H1 (cell line): ENCODE measurements around the gene TAX1BP1. TPM values are rescaled to one million over a fixed set of nuclear protein-coding genes. Genes with fewer than 3 reads are reported as not detected.

Experiments used
- CTCF ChIA-PET: fragments of 300-600 bp; sonication (Branson Sonifier 250); formaldehyde crosslinking; loops from one replicate; lab custom pipeline; 2021; ENCODE audit not compliant: partially characterized antibody; lab: Charles Lee
- POLR2A ChIA-PET: fragments of 300-600 bp; sonication (Branson Sonifier 250); formaldehyde crosslinking; loops from one replicate; lab custom pipeline; 2021; ENCODE audit warnings: inconsistent platforms; ENCODE audit not compliant: partially characterized antibody; lab: Charles Lee
- DNase-seq, 2 experiments: peaks; one replicate each; pipeline versions ENCODE4 v3.0.0 to v3.0.0-alpha.2; 2010 to 2022; ENCODE audit warnings: low spot score in 2 of 2, low read depth in 1 of 2, mixed read lengths in 1 of 2
- FAIRE-seq: peaks from 2 replicates; lab custom pipeline; 2011; peaks lifted over from hg19 to GRCh38; lab: Jason Lieb, UNC
- H2AFZ ChIP-seq: 2 replicates; pipeline ENCODE4 v1.8.1; 2012; ENCODE audit warnings: low read length, inconsistent platforms
- H2AK5ac ChIP-seq: 2 replicates; pipeline ENCODE4 v1.6.1; 2013; ENCODE audit warnings: low read depth, low read length
- H2BK120ac ChIP-seq: replicated peaks from 2 replicates; pipeline ENCODE3; 2013; ENCODE audit warnings: low read depth, low read length, inconsistent platforms
- H2BK12ac ChIP-seq: 2 replicates; pipeline ENCODE4 v1.6.1; 2013; ENCODE audit warnings: low read depth, low read length
- H2BK15ac ChIP-seq: 2 replicates; pipeline ENCODE4 v1.6.1; 2013; ENCODE audit warnings: low read length
- H2BK20ac ChIP-seq: 2 replicates; pipeline ENCODE4 v1.6.1; 2013; ENCODE audit warnings: low read length
- H2BK5ac ChIP-seq: 2 replicates; pipeline ENCODE4 v1.6.1; 2013; ENCODE audit warnings: low read depth, low read length
- H3K14ac ChIP-seq: 2 replicates; pipeline ENCODE4 v1.6.1; 2013; ENCODE audit warnings: inconsistent platforms; ENCODE audit not compliant: insufficient read length
- H3K18ac ChIP-seq: 2 replicates; pipeline ENCODE4 v1.6.1; 2013; ENCODE audit warnings: low read length; ENCODE audit errors: extremely low read depth
- H3K23ac ChIP-seq: 2 replicates; pipeline ENCODE4 v1.6.1; 2013; ENCODE audit warnings: inconsistent platforms; ENCODE audit not compliant: insufficient read length
- H3K23me2 ChIP-seq: 2 replicates; pipeline ENCODE4 v1.6.1; 2013; ENCODE audit warnings: low read depth, low read length
- H3K27ac ChIP-seq: 2 replicates; pipeline ENCODE4 v1.6.1; 2011; ENCODE audit warnings: low read depth, low read length, inconsistent platforms
- H3K27me3 ChIP-seq, 4 experiments: replicated peaks in 1 of 4; 1 replicate in 1 of 4; 2 replicates in 3 of 4; pipeline versions ENCODE4 v1.6.1 to v1.8.1; 2011 to 2013; ENCODE audit warnings: low read length in 3 of 4, mild to moderate bottlenecking in 3 of 4, inconsistent platforms in 2 of 4, mixed read lengths in 2 of 4, moderate library complexity in 1 of 4; ENCODE audit not compliant: control insufficient read depth in 3 of 4, insufficient read depth in 3 of 4; ENCODE audit errors: extremely low read depth in 1 of 4
- H3K36me3 ChIP-seq, 4 experiments: 2 replicates each; pipeline versions ENCODE4 v1.6.1 to v1.8.1; 2011 to 2013; ENCODE audit warnings: mild to moderate bottlenecking in 4 of 4, low read length in 3 of 4, moderate library complexity in 2 of 4, control low read depth in 1 of 4, inconsistent platforms in 1 of 4; ENCODE audit not compliant: insufficient read depth in 4 of 4, control insufficient read depth in 2 of 4
- H3K4ac ChIP-seq: replicated peaks from 2 replicates; pipeline ENCODE3; 2013; ENCODE audit warnings: low read length, low read depth, mixed read lengths, inconsistent platforms; ENCODE audit not compliant: insufficient read length
- H3K4me1 ChIP-seq, 4 experiments: replicated peaks in 1 of 4; 1 replicate in 1 of 4; 2 replicates in 3 of 4; pipeline versions ENCODE4 v1.6.1 to v1.8.1; 2011 to 2013; ENCODE audit warnings: low read length in 3 of 4, inconsistent platforms in 2 of 4, mixed read lengths in 1 of 4; ENCODE audit not compliant: insufficient read depth in 4 of 4, control insufficient read depth in 3 of 4
- H3K4me2 ChIP-seq, 2 experiments: 2 replicates each; pipeline versions ENCODE4 v1.6.1 to v1.8.1; 2011 to 2013; ENCODE audit warnings: low read depth in 2 of 2, low read length in 2 of 2, control low read depth in 1 of 2, inconsistent platforms in 1 of 2, mild to moderate bottlenecking in 1 of 2; ENCODE audit not compliant: insufficient read depth in 1 of 2
- H3K4me3 ChIP-seq, 4 experiments: fragments of 200-600, 300-600 bp in 1 of 4; sonication (generic), shearing (Covaris generic), sonication (Bioruptor Twin) in 1 of 4; 2 replicates each; pipeline versions ENCODE4 v1.5.1 to v1.8.1; 2011 to 2016; ENCODE audit warnings: low read length in 4 of 4, low read depth in 3 of 4, control low read depth in 2 of 4, inconsistent platforms in 2 of 4, mild to moderate bottlenecking in 2 of 4, mixed read lengths in 1 of 4, moderate library complexity in 1 of 4; ENCODE audit not compliant: insufficient read depth in 2 of 4; ENCODE audit errors: extremely low read depth in 1 of 4
- H3K56ac ChIP-seq: replicated peaks from 2 replicates; pipeline ENCODE3; 2013; ENCODE audit warnings: low read depth, mild to moderate bottlenecking, mixed read lengths, low read length, inconsistent platforms; ENCODE audit not compliant: insufficient read length
- H3K79me1 ChIP-seq: 2 replicates; pipeline ENCODE4 v1.6.1; 2013; ENCODE audit warnings: low read depth, low read length, control low read depth
- H3K79me2 ChIP-seq, 2 experiments: 2 replicates each; pipeline versions ENCODE4 v1.6.1 to v1.8.1; 2012 to 2013; ENCODE audit warnings: low read length in 2 of 2, mild to moderate bottlenecking in 2 of 2, inconsistent platforms in 1 of 2; ENCODE audit not compliant: insufficient read depth in 2 of 2, control insufficient read depth in 1 of 2
- H3K9ac ChIP-seq, 4 experiments: replicated peaks in 1 of 4; 1 replicate in 1 of 4; 2 replicates in 3 of 4; pipeline versions ENCODE4 v1.6.1 to v1.8.1; 2011 to 2013; ENCODE audit warnings: low read depth in 3 of 4, low read length in 3 of 4, control low read depth in 2 of 4, mild to moderate bottlenecking in 2 of 4, moderate library complexity in 2 of 4, inconsistent platforms in 1 of 4; ENCODE audit errors: extremely low read depth in 1 of 4
- H3K9me3 ChIP-seq, 2 experiments: 2 replicates each; pipeline versions ENCODE4 v1.6.1 to v1.8.1; 2012 to 2013; ENCODE audit warnings: mild to moderate bottlenecking in 2 of 2, moderate library complexity in 2 of 2, control low read depth in 1 of 2, inconsistent platforms in 1 of 2, low read depth in 1 of 2, low read length in 1 of 2, mixed read lengths in 1 of 2; ENCODE audit not compliant: insufficient read depth in 2 of 2
- H4K20me1 ChIP-seq, 2 experiments: replicated peaks in 1 of 2; 2 replicates each; pipeline versions ENCODE3 to v1.8.1; 2011 to 2013; ENCODE audit warnings: inconsistent platforms in 2 of 2, low read length in 2 of 2, mild to moderate bottlenecking in 1 of 2; ENCODE audit not compliant: insufficient read depth in 2 of 2, control insufficient read depth in 1 of 2
- H4K5ac ChIP-seq: 2 replicates; pipeline ENCODE4 v1.6.1; 2013; ENCODE audit warnings: low read length, low read depth, mixed read lengths, inconsistent platforms; ENCODE audit not compliant: insufficient read length
- H4K8ac ChIP-seq: 2 replicates; pipeline ENCODE4 v1.8.0; 2013; ENCODE audit warnings: mild to moderate bottlenecking, moderate library complexity, low read length, inconsistent platforms; ENCODE audit not compliant: insufficient read depth; ENCODE audit errors: extremely low read depth
- H4K91ac ChIP-seq: replicated peaks from 2 replicates; pipeline ENCODE3; 2013; ENCODE audit warnings: low read length, mixed read lengths, inconsistent platforms; ENCODE audit not compliant: insufficient read length
- ASH2L ChIP-seq: fragments of 200-600, 300-600 bp; sonication (generic); IDR thresholded peaks from one replicate; pipeline ENCODE4 v1.7.1; 2017; ENCODE audit warnings: low read length
- BACH1 ChIP-seq: IDR thresholded peaks from 2 replicates; pipeline ENCODE4 v1.6.1; 2012; ENCODE audit warnings: low read length, improper control_type of control experiment
- CTBP2 ChIP-seq: IDR thresholded peaks from 2 replicates; pipeline ENCODE4 v1.7.0; 2011; ENCODE audit warnings: borderline replicate concordance, mild to moderate bottlenecking, moderate library complexity, mixed read lengths, low read length; ENCODE audit not compliant: insufficient read depth, insufficient read length
- EZH2 ChIP-seq: fragments of 200-600 bp; sonication (generic); IDR thresholded peaks from 2 replicates; pipeline ENCODE4 v1.7.1; 2012; ENCODE audit warnings: low read depth, mild to moderate bottlenecking, moderate library complexity, low read length, inconsistent platforms; ENCODE audit not compliant: severe bottlenecking
- JUND ChIP-seq: IDR thresholded peaks from 2 replicates; pipeline ENCODE4 v1.6.1; 2011; ENCODE audit warnings: mild to moderate bottlenecking, improper control_type of control experiment, low read length
- MAFK ChIP-seq: IDR thresholded peaks from 2 replicates; pipeline ENCODE4 v1.6.1; 2012; ENCODE audit warnings: low read depth, mild to moderate bottlenecking, improper control_type of control experiment, low read length
- RAD21 ChIP-seq, 2 experiments: IDR thresholded peaks in 1 of 2; conservative IDR thresholded peaks in 1 of 2; 2 replicates each; pipeline ENCODE4 v1.6.1; 2011; ENCODE audit warnings: low read depth in 2 of 2, low read length in 2 of 2, improper control_type of control experiment in 1 of 2, inconsistent platforms in 1 of 2, mild to moderate bottlenecking in 1 of 2, moderate library complexity in 1 of 2
- SP4 ChIP-seq: IDR thresholded peaks from 2 replicates; pipeline ENCODE4 v1.6.1; 2012; ENCODE audit warnings: low read length, inconsistent platforms
- TAF1 ChIP-seq: IDR thresholded peaks from 2 replicates; pipeline ENCODE4 v1.6.1; 2011; ENCODE audit warnings: mild to moderate bottlenecking, low read depth, low read length
- TEAD4 ChIP-seq: IDR thresholded peaks from 2 replicates; pipeline ENCODE4 v1.6.1; 2012; ENCODE audit warnings: low read depth, low read length, inconsistent platforms, mixed read lengths
- WGBS, 2 experiments: shearing (Covaris generic) in 1 of 2; methylation state at CpG; one replicate each; pipeline versions ENCODE4 v1.1.6 to v1.1.7; 2013 to 2015; ENCODE audit warnings: low lambda C conversion rate in 2 of 2, mixed read lengths in 2 of 2, inconsistent platforms in 1 of 2, low coverage in 1 of 2, missing lambda C conversion rate in 1 of 2; ENCODE audit not compliant: insufficient replicate concordance in 2 of 2, insufficient coverage in 1 of 2, insufficient read length in 1 of 2; ENCODE audit errors: extremely low coverage in 1 of 2, missing lambda C conversion rate in 1 of 2; 5-methylcytosine and 5-hydroxymethylcytosine counted together
- polyA plus RNA-seq, 7 experiments: library from polyadenylated mRNA; depleted of rRNA in 3 of 7; stranded (reverse) in 5 of 7; unstranded in 2 of 7; fragments of >200 nt in 5 of 7; fragments of 200-250 nt in 2 of 7; gene quantifications; 1 replicate in 5 of 7; 2 replicates in 1 of 7; 4 replicates in 1 of 7; pipeline versions ENCODE4 v1.2.1 to v1.2.3, GENCODE V29; 2011 to 2013; ENCODE audit warnings: missing spikeins in 2 of 7, mixed read lengths in 2 of 7
- total RNA-seq: library from RNA; stranded (reverse); fragmentation: NEBNext Ultra II Directional; extraction: Animal tissue kit (Norgen Biotek cat#: 25700); gene quantifications from 2 replicates; pipeline ENCODE4 v1.2.1, GENCODE V29; 2021

TAX1BP1 gene
- total and polyA plus RNA-seq, 2 of the 8 experiments (the other 6 are each of a cell fraction or from before 2014, with no cell fraction given): 56.0 to 62.7 TPM

DNA sequence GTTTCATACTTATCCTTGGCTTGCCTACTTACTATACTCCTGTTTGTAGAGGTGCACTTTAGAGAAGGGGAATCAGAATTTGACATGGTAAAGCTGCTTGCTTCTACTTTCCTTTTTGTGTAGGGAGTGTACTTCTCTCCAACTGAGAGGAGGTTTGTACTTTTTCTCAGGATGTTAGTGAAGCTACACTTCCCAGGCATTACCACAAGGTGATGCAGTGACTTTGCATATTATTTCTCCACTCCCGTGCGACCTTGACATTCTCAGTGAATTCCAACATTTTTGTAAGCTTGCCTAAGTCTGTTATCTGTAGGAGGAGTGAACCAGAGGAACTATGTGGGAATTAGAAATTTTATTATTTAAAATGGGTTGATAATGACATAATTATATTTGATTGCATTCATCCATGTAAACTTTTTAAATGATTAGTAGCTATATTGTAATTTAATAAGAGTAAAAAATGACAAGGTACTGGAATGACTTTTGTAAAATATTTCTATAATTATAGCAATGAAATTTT, 5.2 kb downstream of the TAX1BP1 start:
- Histone ChIP-seq H3K14ac (no peak overlapping the region), H3K9me3 (no peaks in the 10 kb centered on the region), H4K5ac (no peak overlapping the region), H3K4ac (no peak overlapping the region), H3K23me2 (no peaks in the 10 kb centered on the region; the same call in 1 of the 2 replicates), H2BK120ac (no peak overlapping the region), H3K9ac (no peak overlapping the region; a peak in 1 of 7 replicates), H2BK15ac (no peak overlapping the region), H3K79me1 (no peaks in the 10 kb centered on the region), H2BK12ac (no peak overlapping the region), H2BK5ac (no peak overlapping the region), H3K79me2 (peaks cover 0 to 63% of the 10 kb centered on the region in 2 experiments; a peak in 3 of 4 replicates), H2AFZ (no peak overlapping the region), H3K27me3 (peaks cover 0 to 1% (median 0%) of the 10 kb centered on the region in 4 experiments; a peak in 1 of 7 replicates), H3K27ac (no peak overlapping the region), H3K4me2 (peak overlapping the region; percentile 22 to 32; a peak in 2 of 4 replicates), H3K4me1 (peaks cover 0 to 4% (median 1%) of the 10 kb centered on the region in 4 experiments; a peak in 2 of 7 replicates), H3K36me3 (peaks cover 0 to 13% (median 5%) of the 10 kb centered on the region in 4 experiments; a peak in 2 of 8 replicates), H3K23ac (no peak overlapping the region), H3K4me3 (no peak overlapping the region), H4K8ac (no peak overlapping the region), H2AK5ac (no peak overlapping the region), H4K91ac (no peak overlapping the region), H3K56ac (no peak overlapping the region), H4K20me1 (peaks cover 2 to 3% of the 10 kb centered on the region in 2 experiments), H2BK20ac (no peak overlapping the region), H3K18ac (no peak overlapping the region)
- DNase-seq: no peak
- FAIRE-seq: peak; percentile 92
- CTCF ChIA-PET: interaction anchor here (0.5 to 2.2 kb wide), 18 partner anchors 17 to 518 kb away, joined by 3 to 12 read pairs (median 4); no protein-coding TSS in a partner anchor
- POLR2A ChIA-PET: no interaction called here
- WGBS, 2 experiments: 40% methylated on average over 2 of the region's 2 CpGs; no CpG with 5 or more reads in 1 of the 2 experiments
- TF ChIP-seq ASH2L: peak; percentile 24
- TF ChIP-seq RAD21 (IDR thresholded peaks at IDR 0.05 in 1 of 2, conservative IDR thresholded peaks at IDR 0.05 in 1 of 2; ENCODE audit: low read depth in 2 of 2, low read length in 2 of 2): peak; percentile 72 to 75
- peak; percentile 82 for TF ChIP-seq BACH1
- no peak for TF ChIP-seq TAF1
- no peak for TF ChIP-seq CTBP2
- no peak for TF ChIP-seq JUND
- TF ChIP-seq MAFK: peak; percentile 67; the same call in 1 of the 2 replicates
- no peak for TF ChIP-seq EZH2
- TF ChIP-seq TEAD4: peak; percentile 87
- no peak for TF ChIP-seq SP4
